Liver (tissue), 9 donors: Measurements from ENCODE around the gene KLF11. TPM values are rescaled to one million over a fixed set of nuclear protein-coding genes. Genes with fewer than 3 reads are reported as not detected.

Experiments used
- DNase-seq: peaks from one replicate; pipeline ENCODE4 v3.0.0-alpha.2; 2017; ENCODE audit warnings: low spot score
- H3K27ac ChIP-seq, 2 donors: one replicate each; pipeline ENCODE4 v1.7.0; 2013; ENCODE audit warnings: inconsistent platforms in 2 of 2, low read length in 2 of 2, control low read depth in 1 of 2, low read depth in 1 of 2, mild to moderate bottlenecking in 1 of 2
- H3K27me3 ChIP-seq, 4 donors: one replicate each; pipeline versions ENCODE4 v1.6.1 to v1.7.0; 2013; ENCODE audit warnings: low read length in 3 of 4, inconsistent platforms in 1 of 4, mild to moderate bottlenecking in 1 of 4, moderate library complexity in 1 of 4; ENCODE audit not compliant: control insufficient read depth in 4 of 4, insufficient read depth in 4 of 4
- H3K36me3 ChIP-seq, 4 donors: one replicate each; pipeline versions ENCODE4 v1.6.1 to v1.7.0; 2013; ENCODE audit warnings: low read length in 3 of 4, mild to moderate bottlenecking in 3 of 4, low read depth in 1 of 4, moderate library complexity in 1 of 4; ENCODE audit not compliant: control insufficient read depth in 4 of 4, insufficient read depth in 3 of 4
- H3K4me1 ChIP-seq, 4 donors: one replicate each; pipeline versions ENCODE4 v1.6.1 to v1.7.0; 2013; ENCODE audit warnings: low read length in 3 of 4, mild to moderate bottlenecking in 3 of 4, moderate library complexity in 1 of 4; ENCODE audit not compliant: control insufficient read depth in 4 of 4, insufficient read depth in 4 of 4
- H3K4me3 ChIP-seq, 3 donors: one replicate each; pipeline versions ENCODE4 v1.6.1 to v1.7.0; 2013; ENCODE audit warnings: low read length in 3 of 3, control low read depth in 1 of 3, low read depth in 1 of 3, mild to moderate bottlenecking in 1 of 3
- H3K9ac ChIP-seq, 2 donors: one replicate each; pipeline ENCODE4 v1.7.0; 2013; ENCODE audit warnings: low read length in 2 of 2, mild to moderate bottlenecking in 2 of 2, moderate library complexity in 2 of 2, control low read depth in 1 of 2, low read depth in 1 of 2
- H3K9me3 ChIP-seq, 4 donors: one replicate each; pipeline versions ENCODE4 v1.6.1 to v1.7.0; 2013; ENCODE audit warnings: low read length in 3 of 4; ENCODE audit not compliant: control insufficient read depth in 4 of 4
- EGR1 ChIP-seq, 2 donors: IDR thresholded peaks; 2 replicates each; pipeline ENCODE4 v1.6.1; 2016 to 2018; ENCODE audit warnings: antibody characterized with exemption in 2 of 2, low read depth in 2 of 2
- FOXA1 ChIP-seq: IDR thresholded peaks from 2 replicates; pipeline ENCODE4 v1.6.1; 2016; ENCODE audit warnings: antibody characterized with exemption
- GABPA ChIP-seq, 2 donors: IDR thresholded peaks in 1 of 2; conservative IDR thresholded peaks in 1 of 2; 2 replicates each; pipeline ENCODE4 v1.6.1; 2016; ENCODE audit warnings: antibody characterized with exemption in 2 of 2, mild to moderate bottlenecking in 1 of 2, moderate library complexity in 1 of 2
- HNF4A ChIP-seq, 2 donors: conservative IDR thresholded peaks; 2 replicates each; pipeline ENCODE4 v1.6.1; 2016; ENCODE audit warnings: antibody characterized with exemption in 2 of 2, mild to moderate bottlenecking in 2 of 2
- HNF4G ChIP-seq: IDR thresholded peaks from 2 replicates; pipeline ENCODE4 v1.6.1; 2016; ENCODE audit warnings: antibody characterized with exemption
- JUND ChIP-seq, 2 donors: IDR thresholded peaks; 2 replicates each; pipeline ENCODE4 v1.6.1; 2016; ENCODE audit warnings: antibody characterized with exemption in 2 of 2
- MAX ChIP-seq: IDR thresholded peaks from 2 replicates; pipeline ENCODE4 v1.6.1; 2016; ENCODE audit warnings: antibody characterized with exemption
- NR2F2 ChIP-seq: IDR thresholded peaks from 2 replicates; pipeline ENCODE4 v1.6.1; 2016; ENCODE audit warnings: antibody characterized with exemption
- RAD21 ChIP-seq, 2 donors: IDR thresholded peaks; 2 replicates each; pipeline ENCODE4 v1.6.1; 2016; ENCODE audit warnings: antibody characterized with exemption in 2 of 2, mild to moderate bottlenecking in 2 of 2
- RXRA ChIP-seq, 2 donors: IDR thresholded peaks; 2 replicates each; pipeline ENCODE4 v1.6.1; 2017 to 2018; ENCODE audit warnings: antibody characterized with exemption in 2 of 2, mild to moderate bottlenecking in 1 of 2
- SP1 ChIP-seq: IDR thresholded peaks from 2 replicates; pipeline ENCODE4 v1.6.1; 2018; ENCODE audit warnings: antibody characterized with exemption, mild to moderate bottlenecking
- TAF1 ChIP-seq: conservative IDR thresholded peaks from 2 replicates; pipeline ENCODE4 v1.6.1; 2016; ENCODE audit warnings: antibody characterized with exemption, mild to moderate bottlenecking
- YY1 ChIP-seq: IDR thresholded peaks from 2 replicates; pipeline ENCODE4 v1.6.1; 2016; ENCODE audit warnings: antibody characterized with exemption, mild to moderate bottlenecking
- WGBS: extraction: QIAGEN DNeasy Blood & Tissue Kit; methylation state at CpG from one replicate; pipeline ENCODE4 v1.1.7; 2013; 5-methylcytosine and 5-hydroxymethylcytosine counted together
- polyA plus RNA-seq, 2 donors: library from polyadenylated mRNA; stranded (reverse) in 1 of 2; unstranded in 1 of 2; fragments of 200-250 nt in 1 of 2; fragments of >200 nt in 1 of 2; fragmentation: Nextera tagmentation in 1 of 2; extraction: Ambion mirVana in 1 of 2; gene quantifications; one replicate each; pipeline versions ENCODE4 v1.2.1 to v1.2.3, GENCODE V29; 2013 to 2015
- total RNA-seq, 2 donors: library from RNA; depleted of rRNA; stranded (reverse); fragments of >200 nt; gene quantifications; one replicate each; pipeline ENCODE4 v1.2.3, GENCODE V29; 2014
- TF ChIP-seq, protein P1 (sequence below): IDR thresholded peaks from 2 replicates; pipeline ENCODE4 v1.6.1; 2016; ENCODE audit warnings: antibody characterized with exemption
- TF ChIP-seq, protein P2 (sequence below): IDR thresholded peaks from 2 replicates; pipeline ENCODE4 v1.6.1; 2016; ENCODE audit warnings: antibody characterized with exemption, mild to moderate bottlenecking
- donor health status: healthy.
- donor health status: healthy.
- donor health status: healthy.
- donor health status: healthy.
- donor health status: healthy.

KLF11 gene
- total and polyA plus RNA-seq, 4 donors: 10.5 to 43.0 (median 14.5) TPM

DNA sequence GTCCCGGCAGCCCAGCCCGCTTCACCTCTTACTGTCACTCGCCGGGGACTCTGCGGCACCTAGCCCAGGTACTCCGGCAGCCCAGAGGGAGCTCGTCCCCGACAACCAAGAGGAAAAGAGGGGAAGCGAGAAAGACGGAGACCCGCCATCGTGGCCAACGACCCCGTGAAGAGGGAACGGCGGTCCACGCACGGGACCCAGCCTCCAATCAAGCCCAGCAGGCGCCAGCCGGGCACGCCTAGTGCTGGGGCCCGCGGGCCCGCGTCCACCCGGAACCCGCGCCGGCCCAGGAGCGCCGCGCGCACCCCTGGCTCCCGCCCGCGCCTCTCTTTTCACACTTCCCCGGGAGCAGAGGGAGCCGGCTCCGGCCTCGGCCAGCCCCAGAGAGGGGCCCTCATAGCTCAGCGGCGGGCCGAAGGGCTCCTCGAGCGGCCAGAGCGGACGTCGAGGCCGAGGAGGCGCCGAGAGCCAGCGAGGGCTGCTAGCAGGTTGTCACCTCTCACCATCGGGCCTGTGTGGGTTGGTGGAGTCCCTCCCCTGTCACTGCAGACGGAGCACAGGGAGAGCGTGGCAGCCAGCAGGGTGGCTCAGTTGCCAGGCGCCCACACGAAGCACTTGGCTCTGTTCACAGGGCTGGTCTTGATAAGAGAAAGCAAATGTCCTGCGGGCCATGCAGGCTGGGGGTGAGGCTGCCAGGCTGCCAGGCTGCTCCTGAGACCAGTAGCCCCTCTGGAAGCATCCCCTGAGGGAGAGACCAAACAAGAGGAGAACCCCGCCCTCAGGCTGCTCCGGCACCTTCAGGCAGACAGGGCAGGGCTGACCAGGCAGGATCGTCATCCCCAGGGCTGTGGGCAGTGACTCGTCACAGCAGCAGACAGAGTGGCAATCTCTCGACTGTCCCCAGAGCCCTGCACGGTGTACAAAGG lies 36.9 kb upstream of the KLF11 start:
- H3K9ac ChIP-seq: no peak overlapping the region
- H3K4me1 ChIP-seq: peaks cover 11 to 32% (median 30%) of the 10 kb centered on the region in 4 donors
- 63% methylated on average over 64 of the region's 64 CpGs for WGBS
- peaks cover 0 to 2% (median 0%) of the 10 kb centered on the region in 4 donors for H3K36me3 ChIP-seq
- no peak overlapping the region for H3K4me3 ChIP-seq
- peak overlapping the region; percentile 19 to 51 for H3K27ac ChIP-seq
- no peaks in the 10 kb centered on the region for H3K9me3 ChIP-seq
- TF ChIP-seq JUND (IDR thresholded peaks at IDR 0.05) (no peak), YY1 (peak; percentile 56), RAD21 (IDR thresholded peaks at IDR 0.05) (peak in 1 of 2 donors; percentile 14), FOXA1 (no peak), MAX (peak; percentile 35), HNF4A (conservative IDR thresholded peaks at IDR 0.05) (peak in 1 of 2 donors; percentile 3), HNF4G (no peak), SP1 (no peak), NR2F2 (no peak), EGR1 (IDR thresholded peaks at IDR 0.05; ENCODE audit: low read depth in 2 of 2) (no peak), GABPA (IDR thresholded peaks at IDR 0.05 in 1 of 2, conservative IDR thresholded peaks at IDR 0.05 in 1 of 2) (no peak), RXRA (IDR thresholded peaks at IDR 0.05) (peak in 1 of 2 donors; percentile 48)
- TF ChIP-seq, protein P1, sequence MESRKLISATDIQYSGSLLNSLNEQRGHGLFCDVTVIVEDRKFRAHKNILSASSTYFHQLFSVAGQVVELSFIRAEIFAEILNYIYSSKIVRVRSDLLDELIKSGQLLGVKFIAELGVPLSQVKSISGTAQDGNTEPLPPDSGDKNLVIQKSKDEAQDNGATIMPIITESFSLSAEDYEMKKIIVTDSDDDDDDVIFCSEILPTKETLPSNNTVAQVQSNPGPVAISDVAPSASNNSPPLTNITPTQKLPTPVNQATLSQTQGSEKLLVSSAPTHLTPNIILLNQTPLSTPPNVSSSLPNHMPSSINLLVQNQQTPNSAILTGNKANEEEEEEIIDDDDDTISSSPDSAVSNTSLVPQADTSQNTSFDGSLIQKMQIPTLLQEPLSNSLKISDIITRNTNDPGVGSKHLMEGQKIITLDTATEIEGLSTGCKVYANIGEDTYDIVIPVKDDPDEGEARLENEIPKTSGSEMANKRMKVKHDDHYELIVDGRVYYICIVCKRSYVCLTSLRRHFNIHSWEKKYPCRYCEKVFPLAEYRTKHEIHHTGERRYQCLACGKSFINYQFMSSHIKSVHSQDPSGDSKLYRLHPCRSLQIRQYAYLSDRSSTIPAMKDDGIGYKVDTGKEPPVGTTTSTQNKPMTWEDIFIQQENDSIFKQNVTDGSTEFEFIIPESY: no peak
- TF ChIP-seq, protein P2, sequence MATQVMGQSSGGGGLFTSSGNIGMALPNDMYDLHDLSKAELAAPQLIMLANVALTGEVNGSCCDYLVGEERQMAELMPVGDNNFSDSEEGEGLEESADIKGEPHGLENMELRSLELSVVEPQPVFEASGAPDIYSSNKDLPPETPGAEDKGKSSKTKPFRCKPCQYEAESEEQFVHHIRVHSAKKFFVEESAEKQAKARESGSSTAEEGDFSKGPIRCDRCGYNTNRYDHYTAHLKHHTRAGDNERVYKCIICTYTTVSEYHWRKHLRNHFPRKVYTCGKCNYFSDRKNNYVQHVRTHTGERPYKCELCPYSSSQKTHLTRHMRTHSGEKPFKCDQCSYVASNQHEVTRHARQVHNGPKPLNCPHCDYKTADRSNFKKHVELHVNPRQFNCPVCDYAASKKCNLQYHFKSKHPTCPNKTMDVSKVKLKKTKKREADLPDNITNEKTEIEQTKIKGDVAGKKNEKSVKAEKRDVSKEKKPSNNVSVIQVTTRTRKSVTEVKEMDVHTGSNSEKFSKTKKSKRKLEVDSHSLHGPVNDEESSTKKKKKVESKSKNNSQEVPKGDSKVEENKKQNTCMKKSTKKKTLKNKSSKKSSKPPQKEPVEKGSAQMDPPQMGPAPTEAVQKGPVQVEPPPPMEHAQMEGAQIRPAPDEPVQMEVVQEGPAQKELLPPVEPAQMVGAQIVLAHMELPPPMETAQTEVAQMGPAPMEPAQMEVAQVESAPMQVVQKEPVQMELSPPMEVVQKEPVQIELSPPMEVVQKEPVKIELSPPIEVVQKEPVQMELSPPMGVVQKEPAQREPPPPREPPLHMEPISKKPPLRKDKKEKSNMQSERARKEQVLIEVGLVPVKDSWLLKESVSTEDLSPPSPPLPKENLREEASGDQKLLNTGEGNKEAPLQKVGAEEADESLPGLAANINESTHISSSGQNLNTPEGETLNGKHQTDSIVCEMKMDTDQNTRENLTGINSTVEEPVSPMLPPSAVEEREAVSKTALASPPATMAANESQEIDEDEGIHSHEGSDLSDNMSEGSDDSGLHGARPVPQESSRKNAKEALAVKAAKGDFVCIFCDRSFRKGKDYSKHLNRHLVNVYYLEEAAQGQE: peak; percentile 40
- no peak for DNase-seq
- no peaks in the 10 kb centered on the region for H3K27me3 ChIP-seq

DNA sequence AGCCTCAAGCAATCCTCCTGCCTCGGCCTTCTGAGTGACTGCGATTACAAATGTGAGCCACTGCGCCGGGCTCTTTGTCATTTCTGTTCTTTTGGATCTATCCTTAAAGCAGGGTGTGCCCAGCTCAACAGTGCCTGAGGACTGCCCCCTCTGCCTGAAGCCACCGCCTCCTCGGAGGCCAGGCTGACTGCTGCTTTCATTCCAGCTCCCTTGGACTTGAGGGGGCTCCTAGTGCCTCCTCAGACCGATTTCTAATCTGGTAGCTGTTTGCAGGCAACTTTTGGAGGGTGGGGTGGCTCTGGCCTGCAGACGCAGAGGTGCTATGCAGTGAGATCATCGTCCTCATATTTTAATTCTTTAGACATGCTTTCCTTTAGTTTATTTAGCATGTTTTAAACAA lies 35.9 kb upstream of the KLF11 start:
- no peak for TF ChIP-seq GABPA (IDR thresholded peaks at IDR 0.05 in 1 of 2, conservative IDR thresholded peaks at IDR 0.05 in 1 of 2)
- TF ChIP-seq EGR1 (IDR thresholded peaks at IDR 0.05; ENCODE audit: low read depth in 2 of 2): no peak
- TF ChIP-seq RXRA (IDR thresholded peaks at IDR 0.05): no peak
- no peak for TF ChIP-seq SP1
- TF ChIP-seq, protein P1: no peak
- TF ChIP-seq TAF1: no peak
- TF ChIP-seq YY1: no peak
- Histone ChIP-seq H3K9me3 (no peaks in the 10 kb centered on the region), H3K27me3 (no peaks in the 10 kb centered on the region), H3K36me3 (no peaks in the 10 kb centered on the region), H3K4me3 (no peak overlapping the region), H3K9ac (no peak overlapping the region), H3K4me1 (peaks cover 11 to 32% (median 30%) of the 10 kb centered on the region in 4 donors), H3K27ac (no peak overlapping the region)
- 93% methylated on average over 9 of the region's 9 CpGs for WGBS
- DNase-seq: no peak
